ENCODE data around the gene ALG9.

GRCh38 chr11:111845276-111846028 lies 25.9 kb downstream of the ALG9 start:
- TF ChIP-seq CTCF (conservative IDR thresholded peaks at IDR 0.05) (no peak), ZFX (IDR thresholded peaks at IDR 0.05) (no peak)

Data from C4-2B (cell line).